ENCODE results near the gene ZNF490.

ZNF490 gene

GRCh38 chr19:12564016-12564664, 46.5 kb downstream of the ZNF490 start:
- peak; percentile 89 to 92 (median 91) for TF ChIP-seq CTCF (IDR thresholded peaks at IDR 0.05; ENCODE audit: unreplicated experiment in 3 of 3)
- Mint-ChIP-seq H3K9me3 (no peaks in the 10 kb centered on the region), H3K4me1 (no peaks in the 10 kb centered on the region), H3K4me3 (no peak overlapping the region), H3K36me3 (ENCODE audit: low read depth) (no peaks in the 10 kb centered on the region), H3K27me3 (ENCODE audit: low read depth) (no peaks in the 10 kb centered on the region), H3K27ac (no peak overlapping the region)

GRCh38 chr19:12555456-12555930, 55.1 kb downstream of the ZNF490 start:
- no peak for TF ChIP-seq CTCF (IDR thresholded peaks at IDR 0.05; ENCODE audit: unreplicated experiment in 3 of 3)
- H3K4me3 Mint-ChIP-seq = no peak overlapping the region

GRCh38 chr19:12551060-12551832, 59.4 kb downstream of the ZNF490 start, which contains the start of gene ZNF564:
ZNF564 (minus strand) TSS chr19:12551482; CDS start chr19:12551332, 150 bp downstream.
- H3K27ac Mint-ChIP-seq = peak within 1 kb of the TSS; percentile 99
- H3K9me3 Mint-ChIP-seq = peaks cover 14% of the 10 kb centered on the region
- peak within 1 kb of the TSS; percentile 94 to 98 (median 95) for H3K4me3 Mint-ChIP-seq
- peaks cover 40% of the 10 kb centered on the region for H3K36me3 Mint-ChIP-seq (ENCODE audit: low read depth)
- H3K27me3 Mint-ChIP-seq (ENCODE audit: low read depth) = peaks cover 4% of the 10 kb centered on the region
- H3K4me1 Mint-ChIP-seq = peaks cover 10% of the 10 kb centered on the region
- no peak for TF ChIP-seq CTCF (IDR thresholded peaks at IDR 0.05; ENCODE audit: unreplicated experiment in 3 of 3)

More at GRCh38 chr19:12555456-12555930, 55.1 kb downstream of the ZNF490 start:
- H3K27me3 Mint-ChIP-seq (ENCODE audit: low read depth) = peaks cover 4% of the 10 kb centered on the region
- peaks cover 10% of the 10 kb centered on the region for H3K4me1 Mint-ChIP-seq
- H3K27ac Mint-ChIP-seq = no peak overlapping the region
- no peaks in the 10 kb centered on the region for H3K9me3 Mint-ChIP-seq
- H3K36me3 Mint-ChIP-seq (ENCODE audit: low read depth) = peaks cover 4% of the 10 kb centered on the region

- Mint-ChIP-seq H3K27me3 (ENCODE audit: low read depth) (no peaks in the 10 kb centered on the region), H3K9me3 (peaks cover 45% of the 10 kb centered on the region), H3K4me3 (no peak overlapping the region), H3K4me1 (peaks cover 6% of the 10 kb centered on the region), H3K27ac (no peak overlapping the region), H3K36me3 (ENCODE audit: low read depth) (peaks cover 80% of the 10 kb centered on the region)
- TF ChIP-seq CTCF (IDR thresholded peaks at IDR 0.05; ENCODE audit: unreplicated experiment in 3 of 3) = no peak
Observed at GRCh38 chr19:12546903-12547302, 63.7 kb downstream of the ZNF490 start.

GRCh38 chr19:12546068-12546467, 64.5 kb downstream of the ZNF490 start:
- H3K9me3 Mint-ChIP-seq = peaks cover 49% of the 10 kb centered on the region
- H3K27me3 Mint-ChIP-seq (ENCODE audit: low read depth) = no peaks in the 10 kb centered on the region
- no peak overlapping the region for H3K27ac Mint-ChIP-seq
- H3K4me1 Mint-ChIP-seq = no peaks in the 10 kb centered on the region
- no peak for TF ChIP-seq CTCF (IDR thresholded peaks at IDR 0.05; ENCODE audit: unreplicated experiment in 3 of 3)
- H3K36me3 Mint-ChIP-seq (ENCODE audit: low read depth) = peaks cover 82% of the 10 kb centered on the region
- peak overlapping the region in 1 of 3 experiments; percentile 8 for H3K4me3 Mint-ChIP-seq
